Panc1 (cell line): ENCODE measurements around the gene ZNF688.

Experiments used
- CTCF ChIP-seq: fragments of 450-650 bp; IDR thresholded peaks from 2 replicates; pipeline ENCODE4 v1.5.1; 2017; ENCODE audit warnings: mild to moderate bottlenecking
- POLR2AphosphoS5 ChIP-seq: IDR thresholded peaks from 2 replicates; pipeline ENCODE4 v1.6.1; 2012; ENCODE audit warnings: mild to moderate bottlenecking, low read depth, low read length, moderate library complexity
- REST ChIP-seq, 2 experiments: IDR thresholded peaks; 2 replicates each; pipeline ENCODE4 v1.6.1; 2011 to 2012; ENCODE audit warnings: low read depth in 2 of 2, control low read depth in 1 of 2, low read length in 1 of 2, mild to moderate bottlenecking in 1 of 2, moderate library complexity in 1 of 2; ENCODE audit not compliant: insufficient read depth in 1 of 2

- TF ChIP-seq CTCF (no peak), POLR2AphosphoS5 (no peak), REST (IDR thresholded peaks at IDR 0.05; ENCODE audit: insufficient read depth in 1 of 2, low read depth in 2 of 2, low read length in 1 of 2) (no peak)
Observed at GRCh38 chr16:30566531-30566930, 5.0 kb downstream of the ZNF688 start.
